Measurements from ENCODE around the gene THOC7. TPM values are rescaled to one million over a fixed set of nuclear protein-coding genes. Genes with fewer than 3 reads are reported as not detected.

THOC7 gene
- total RNA-seq, 3 donors from 2014 or later: 47.9 to 63.7 (median 57.3) TPM

- ATAC-seq: no peak
- no peak for TF ChIP-seq CTCF (IDR thresholded peaks at IDR 0.05)
Measured at GRCh38 chr3:63851287-63851686, 12.3 kb downstream of the THOC7 start.

GRCh38 chr3:63849175-63849574 lies 14.4 kb downstream of the THOC7 start:
- DNase-seq (no peak), ATAC-seq (no peak)
- Histone ChIP-seq H3K36me3 (ENCODE audit: low read depth) (no peaks in the 10 kb centered on the region), H3K4me3 (no peak overlapping the region), H3K4me1 (ENCODE audit: low read depth) (no peaks in the 10 kb centered on the region), H3K9me3 (no peaks in the 10 kb centered on the region)
- TF ChIP-seq CTCF (IDR thresholded peaks at IDR 0.05): no peak
- intact Hi-C loops (cut with DNase I, micrococcal nuclease): no loop called here

More at GRCh38 chr3:63851287-63851686, 12.3 kb downstream of the THOC7 start:
- intact Hi-C loops (cut with DNase I, micrococcal nuclease): no loop called here
- Histone ChIP-seq H3K36me3 (ENCODE audit: low read depth) (no peaks in the 10 kb centered on the region), H3K9me3 (no peaks in the 10 kb centered on the region), H3K4me1 (ENCODE audit: low read depth) (no peaks in the 10 kb centered on the region), H3K4me3 (no peak overlapping the region)
- DNase-seq: no peak

GRCh38 chr3:63847718-63848450 lies 15.7 kb downstream of the THOC7 start:
- Histone ChIP-seq H3K36me3 (ENCODE audit: low read depth) (no peaks in the 10 kb centered on the region), H3K4me3 (no peak overlapping the region), H3K9me3 (no peaks in the 10 kb centered on the region), H3K4me1 (ENCODE audit: low read depth) (no peaks in the 10 kb centered on the region)
- no peak for ATAC-seq
- intact Hi-C loops (cut with DNase I, micrococcal nuclease): no loop called here
- TF ChIP-seq CTCF (IDR thresholded peaks at IDR 0.05): no peak
- DNase-seq: no peak

- no peaks in the 10 kb centered on the region for H3K36me3 ChIP-seq (ENCODE audit: low read depth)
- no peaks in the 10 kb centered on the region for H3K4me1 ChIP-seq (ENCODE audit: low read depth)
- H3K9me3 ChIP-seq: no peaks in the 10 kb centered on the region
- no peak for TF ChIP-seq CTCF (IDR thresholded peaks at IDR 0.05)
- intact Hi-C loops (cut with DNase I, micrococcal nuclease): no loop called here
- ATAC-seq: no peak
- no peak overlapping the region for H3K4me3 ChIP-seq
- DNase-seq: no peak
Measured at GRCh38 chr3:63845215-63845614, 18.4 kb downstream of the THOC7 start.

GRCh38 chr3:63842127-63842526 lies 21.5 kb downstream of the THOC7 start:
- H3K4me1 ChIP-seq (ENCODE audit: low read depth): no peaks in the 10 kb centered on the region
- no peak overlapping the region for H3K4me3 ChIP-seq
- ATAC-seq (no peak), DNase-seq (no peak)
- intact Hi-C loops (cut with DNase I, micrococcal nuclease): no loop called here
- H3K36me3 ChIP-seq (ENCODE audit: low read depth): no peaks in the 10 kb centered on the region
- no peaks in the 10 kb centered on the region for H3K9me3 ChIP-seq
- TF ChIP-seq CTCF (IDR thresholded peaks at IDR 0.05): no peak
